Measurements from ENCODE around the gene HOXD4. TPM values are rescaled to one million over a fixed set of nuclear protein-coding genes. Genes with fewer than 3 reads are reported as not detected.

HOXD4 gene
- under 1 TPM in 2 of 6 donors, not detected in 4; 0.79 to 0.81 TPM for total RNA-seq

DNA sequence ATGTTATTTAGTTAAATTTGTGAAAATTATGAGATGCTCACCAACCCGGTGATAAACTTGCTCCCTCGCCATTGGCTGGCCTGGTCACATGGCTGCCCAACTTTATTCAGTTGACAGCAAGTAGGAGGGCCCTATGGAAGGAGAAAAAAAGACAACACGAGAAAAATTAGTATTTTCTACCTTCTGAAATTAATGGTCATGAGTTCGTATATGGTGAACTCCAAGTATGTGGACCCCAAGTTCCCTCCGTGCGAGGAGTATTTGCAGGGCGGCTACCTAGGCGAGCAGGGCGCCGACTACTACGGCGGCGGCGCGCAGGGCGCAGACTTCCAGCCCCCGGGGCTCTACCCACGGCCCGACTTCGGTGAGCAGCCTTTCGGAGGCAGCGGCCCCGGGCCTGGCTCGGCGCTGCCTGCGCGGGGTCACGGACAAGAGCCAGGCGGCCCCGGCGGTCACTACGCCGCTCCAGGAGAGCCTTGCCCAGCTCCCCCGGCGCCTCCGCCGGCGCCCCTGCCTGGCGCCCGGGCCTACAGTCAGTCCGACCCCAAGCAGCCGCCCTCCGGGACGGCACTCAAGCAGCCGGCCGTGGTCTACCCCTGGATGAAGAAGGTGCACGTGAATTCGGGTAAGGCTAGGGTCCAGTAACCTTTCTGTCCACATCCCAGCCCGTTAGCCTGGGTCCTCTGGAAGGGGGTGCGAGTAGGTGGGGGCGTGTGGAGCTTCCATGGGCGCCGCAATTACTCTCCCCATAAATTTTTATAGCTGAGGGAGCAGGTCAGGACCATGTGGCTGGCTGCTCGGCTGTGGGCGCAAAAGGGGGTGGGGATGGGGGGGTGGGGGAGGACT lies at the start of gene HOXD4:
HOXD4 (plus strand) TSS at position 109 of the 846 bp plus-strand sequence; CDS start at position 193, 84 bp downstream.
- peak within 1 kb of the TSS in 1 of 4 donors; percentile 14 for H3K4me3 ChIP-seq
- DNase-seq (peak in 1 of 2 donors; percentile 80), ATAC-seq (ENCODE audit: low FRiP score in 2 of 2) (peak in 1 of 2 donors; percentile 29)
- TF ChIP-seq POLR2AphosphoS5 (IDR thresholded peaks at IDR 0.05) (no peak), POLR2A (IDR thresholded peaks at IDR 0.05) (no peak), EP300 (IDR thresholded peaks at IDR 0.05) (no peak)
- TF ChIP-seq, protein P1, sequence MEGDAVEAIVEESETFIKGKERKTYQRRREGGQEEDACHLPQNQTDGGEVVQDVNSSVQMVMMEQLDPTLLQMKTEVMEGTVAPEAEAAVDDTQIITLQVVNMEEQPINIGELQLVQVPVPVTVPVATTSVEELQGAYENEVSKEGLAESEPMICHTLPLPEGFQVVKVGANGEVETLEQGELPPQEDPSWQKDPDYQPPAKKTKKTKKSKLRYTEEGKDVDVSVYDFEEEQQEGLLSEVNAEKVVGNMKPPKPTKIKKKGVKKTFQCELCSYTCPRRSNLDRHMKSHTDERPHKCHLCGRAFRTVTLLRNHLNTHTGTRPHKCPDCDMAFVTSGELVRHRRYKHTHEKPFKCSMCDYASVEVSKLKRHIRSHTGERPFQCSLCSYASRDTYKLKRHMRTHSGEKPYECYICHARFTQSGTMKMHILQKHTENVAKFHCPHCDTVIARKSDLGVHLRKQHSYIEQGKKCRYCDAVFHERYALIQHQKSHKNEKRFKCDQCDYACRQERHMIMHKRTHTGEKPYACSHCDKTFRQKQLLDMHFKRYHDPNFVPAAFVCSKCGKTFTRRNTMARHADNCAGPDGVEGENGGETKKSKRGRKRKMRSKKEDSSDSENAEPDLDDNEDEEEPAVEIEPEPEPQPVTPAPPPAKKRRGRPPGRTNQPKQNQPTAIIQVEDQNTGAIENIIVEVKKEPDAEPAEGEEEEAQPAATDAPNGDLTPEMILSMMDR (IDR thresholded peaks at IDR 0.05) = no peak
- H3K27me3 ChIP-seq = peaks cover 0 to 84% (median 39%) of the 10 kb centered on the region in 4 donors
- H3K4me1 ChIP-seq = peaks cover 0 to 35% (median 7%) of the 10 kb centered on the region in 4 donors
- H3K27ac ChIP-seq = no peak within 1 kb of the TSS
- no peaks in the 10 kb centered on the region for H3K9me3 ChIP-seq
- 7 to 8% methylated on average over 21 to 41 of the region's 55 CpGs for WGBS, 2 donors
- H3K36me3 ChIP-seq = no peaks in the 10 kb centered on the region

DNA sequence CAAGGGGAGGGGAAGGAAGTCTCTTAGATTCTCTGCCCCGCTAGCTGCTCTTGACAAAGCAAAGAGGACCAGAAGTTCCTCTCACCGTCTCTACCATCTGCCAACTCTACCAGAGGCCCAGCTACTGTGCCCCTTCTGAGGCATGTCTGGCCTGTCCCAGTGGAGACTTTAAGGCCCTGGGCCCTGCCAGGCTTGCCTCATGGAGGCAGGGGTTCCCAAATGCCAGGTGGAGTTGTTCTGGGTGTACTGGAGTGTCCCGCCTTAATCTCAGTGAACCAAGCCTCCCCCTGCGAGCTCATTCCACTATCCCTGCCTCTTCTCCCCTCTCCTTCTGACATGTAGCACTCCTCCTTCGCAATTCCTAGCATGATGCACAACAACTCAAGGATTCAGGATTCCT lies 49.5 kb upstream of the HOXD4 start:
- TF ChIP-seq POLR2AphosphoS5 (IDR thresholded peaks at IDR 0.05) (no peak), EP300 (IDR thresholded peaks at IDR 0.05) (no peak)
- TF ChIP-seq, protein P1 (IDR thresholded peaks at IDR 0.05) = no peak
- WGBS, 2 donors = 22 to 40% methylated on average over 5 of the region's 5 CpGs
- Histone ChIP-seq H3K9me3 (no peaks in the 10 kb centered on the region), H3K4me1 (peaks cover 22 to 46% (median 31%) of the 10 kb centered on the region in 4 donors), H3K36me3 (no peaks in the 10 kb centered on the region), H3K27ac (no peak overlapping the region), H3K4me3 (no peak overlapping the region), H3K27me3 (peaks cover 2 to 95% (median 66%) of the 10 kb centered on the region in 4 donors)
- ATAC-seq (ENCODE audit: low FRiP score in 2 of 2) (no peak), DNase-seq (no peak)

DNA sequence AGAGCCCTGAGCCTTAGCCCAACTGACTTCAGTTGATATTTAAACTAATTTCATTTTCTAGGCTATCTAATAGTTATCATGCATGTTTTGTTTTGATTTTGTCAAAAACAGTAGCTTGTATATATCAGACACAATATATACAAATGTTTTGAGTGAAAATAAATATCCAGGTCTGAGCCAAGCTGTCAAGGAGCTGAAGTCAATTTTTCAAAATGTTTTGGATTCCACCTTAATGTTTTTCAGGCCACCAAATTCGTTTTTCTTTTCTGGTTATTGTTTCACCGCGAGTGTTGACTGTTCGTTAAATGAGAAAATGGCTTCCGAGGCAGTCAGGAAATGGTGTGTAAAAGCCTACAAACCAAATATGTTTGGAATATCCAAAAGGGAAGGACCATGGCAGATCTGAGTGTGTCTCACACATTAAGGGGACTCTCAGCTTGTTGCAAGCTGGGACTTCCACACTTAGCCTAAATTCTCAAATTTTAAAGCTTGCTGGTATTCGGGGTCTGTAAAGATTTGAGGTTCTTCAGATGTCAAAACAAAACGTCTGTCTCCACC lies 49.0 kb upstream of the HOXD4 start:
- H3K27me3 ChIP-seq = peaks cover 2 to 95% (median 67%) of the 10 kb centered on the region in 4 donors
- ATAC-seq (ENCODE audit: low FRiP score in 2 of 2) = no peak
- WGBS, 2 donors = 18 to 20% methylated on average over 7 of the region's 7 CpGs

GRCh38 chr2:176103194-176103593 lies 48.2 kb upstream of the HOXD4 start:
- WGBS, 2 donors = 30 to 31% methylated on average over 7 of the region's 7 CpGs
- TF ChIP-seq EP300 (IDR thresholded peaks at IDR 0.05) (no peak), POLR2A (IDR thresholded peaks at IDR 0.05) (no peak), POLR2AphosphoS5 (IDR thresholded peaks at IDR 0.05) (no peak)
- TF ChIP-seq, protein P1 (IDR thresholded peaks at IDR 0.05) = no peak

More for the DNA sequence above, 49.0 kb upstream of the HOXD4 start:
- TF ChIP-seq, protein P1 (IDR thresholded peaks at IDR 0.05) = no peak
- TF ChIP-seq POLR2AphosphoS5 (IDR thresholded peaks at IDR 0.05) = no peak
- no peak for TF ChIP-seq POLR2A (IDR thresholded peaks at IDR 0.05)
- no peak for TF ChIP-seq EP300 (IDR thresholded peaks at IDR 0.05)
- no peak overlapping the region for H3K27ac ChIP-seq
- no peaks in the 10 kb centered on the region for H3K9me3 ChIP-seq
- H3K4me1 ChIP-seq = peaks cover 22 to 46% (median 32%) of the 10 kb centered on the region in 4 donors
- no peak for DNase-seq
- no peak overlapping the region for H3K4me3 ChIP-seq
- H3K36me3 ChIP-seq = no peaks in the 10 kb centered on the region

More at GRCh38 chr2:176103194-176103593, 48.2 kb upstream of the HOXD4 start:
- Histone ChIP-seq H3K27me3 (peaks cover 2 to 94% (median 66%) of the 10 kb centered on the region in 4 donors), H3K4me1 (peaks cover 15 to 46% (median 28%) of the 10 kb centered on the region in 4 donors), H3K4me3 (no peak overlapping the region), H3K27ac (no peak overlapping the region), H3K9me3 (no peaks in the 10 kb centered on the region), H3K36me3 (no peaks in the 10 kb centered on the region)
- no peak for DNase-seq
- no peak for ATAC-seq (ENCODE audit: low FRiP score in 2 of 2)
